Panc1 (cell line): ENCODE data around the gene IL13RA1.

ENCODE experiments used
- CTCF ChIP-seq: fragments of 450-650 bp; IDR thresholded peaks from 2 replicates; pipeline ENCODE4 v1.5.1; 2017; ENCODE audit warnings: mild to moderate bottlenecking
- POLR2AphosphoS5 ChIP-seq: IDR thresholded peaks from 2 replicates; pipeline ENCODE4 v1.6.1; 2012; ENCODE audit warnings: mild to moderate bottlenecking, low read depth, low read length, moderate library complexity
- SIN3A ChIP-seq: IDR thresholded peaks from 2 replicates; pipeline ENCODE4 v1.6.1; 2012; ENCODE audit warnings: low read depth, mild to moderate bottlenecking, low read length, moderate library complexity, borderline replicate concordance; ENCODE audit not compliant: insufficient read depth

- no peak for TF ChIP-seq CTCF
- no peak for TF ChIP-seq POLR2AphosphoS5
- no peak for TF ChIP-seq SIN3A
These were observed 1.0 kb upstream of the IL13RA1 start for GRCh38 chrX:118726396-118726795.
